Activated T-helper 17 cell treated with anti-CD3 and anti-CD28 coated beads, Interleukin-2, amount 50 U/mL, for 72 hours (primary cell): Measurements from ENCODE around the gene DHX8. TPM values are rescaled to one million over a fixed set of nuclear protein-coding genes. Genes with fewer than 3 reads are reported as not detected.

Experiments
- total RNA-seq, 2 donors: library from RNA; stranded (reverse); gene quantifications; one replicate each; pipeline ENCODE4 v1.2.3, GENCODE V29; 2022

Gene DHX8
- total RNA-seq, 2 donors from 2014 or later: 34.0 to 51.1 TPM

Other genes with a start within 250 kb of the DHX8 start
- 1,000 to 10,000 TPM; 5,691 to 6,034 TPM for gene RNU2-1, start 250.0 kb upstream of the DHX8 start, total RNA-seq
- gene ARL4D, start 85.0 kb upstream of the DHX8 start, total RNA-seq: 1 to 10 TPM; 1.7 to 2.5 TPM
- gene ETV4, start 62.4 kb downstream of the DHX8 start, total RNA-seq: under 1 TPM; 0.56 to 0.61 TPM
- 1 to 10 TPM; 3.3 to 4.8 TPM for gene MEOX1, start 177.9 kb downstream of the DHX8 start, total RNA-seq